ENCODE data around the gene COL23A1.

Gene COL23A1

DNA sequence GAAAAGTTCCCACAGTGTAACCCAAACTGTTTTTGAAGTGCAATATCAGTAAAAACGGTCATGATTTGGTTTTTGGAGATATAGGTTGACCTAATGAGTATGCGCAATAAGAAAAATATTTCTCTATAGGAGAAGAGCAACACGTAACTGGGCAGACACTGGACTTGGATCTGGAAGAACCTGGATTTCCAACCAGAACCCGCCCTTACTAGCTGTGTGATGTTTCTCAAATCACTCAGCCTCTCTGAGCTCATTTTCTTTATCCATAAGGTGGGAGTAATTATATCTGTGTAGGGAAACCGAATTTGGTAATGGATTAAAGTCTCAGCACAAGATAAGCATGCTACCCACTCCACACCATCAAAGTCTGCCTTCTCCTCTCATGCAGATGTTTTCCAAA lies 169.1 kb downstream of the COL23A1 start:
- in situ Hi-C loops (cut with MboI; ENCODE audit: low pct_unique_long_range_greater_than_20kb, low sequenced_read_pairs), result no loop called here
- no peak for DNase-seq

DNA sequence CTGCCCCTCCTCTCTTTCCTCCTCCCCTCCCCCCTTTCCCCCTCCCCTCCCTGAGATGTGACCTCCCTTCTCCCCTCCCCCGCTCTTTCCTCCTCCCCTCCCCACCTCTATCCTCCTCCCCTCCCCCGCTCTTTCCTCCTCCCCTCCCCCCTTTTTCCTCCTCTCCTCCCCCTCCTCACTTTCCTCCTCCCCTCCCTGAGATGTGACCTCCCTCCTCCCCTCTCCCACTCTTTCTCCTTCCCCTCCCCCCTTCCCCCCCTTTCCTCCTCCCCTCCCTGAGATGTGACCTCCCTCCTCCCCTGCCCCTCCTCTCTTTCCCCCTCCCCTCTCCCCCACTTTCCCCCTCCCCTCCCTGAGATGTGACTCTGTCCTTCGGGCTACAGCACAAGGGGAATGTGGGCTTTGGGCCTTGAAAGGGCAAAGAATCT lies 169.8 kb downstream of the COL23A1 start:
- DNase-seq, result no peak
- in situ Hi-C loops (cut with MboI; ENCODE audit: low pct_unique_long_range_greater_than_20kb, low sequenced_read_pairs), result no loop called here

DNA sequence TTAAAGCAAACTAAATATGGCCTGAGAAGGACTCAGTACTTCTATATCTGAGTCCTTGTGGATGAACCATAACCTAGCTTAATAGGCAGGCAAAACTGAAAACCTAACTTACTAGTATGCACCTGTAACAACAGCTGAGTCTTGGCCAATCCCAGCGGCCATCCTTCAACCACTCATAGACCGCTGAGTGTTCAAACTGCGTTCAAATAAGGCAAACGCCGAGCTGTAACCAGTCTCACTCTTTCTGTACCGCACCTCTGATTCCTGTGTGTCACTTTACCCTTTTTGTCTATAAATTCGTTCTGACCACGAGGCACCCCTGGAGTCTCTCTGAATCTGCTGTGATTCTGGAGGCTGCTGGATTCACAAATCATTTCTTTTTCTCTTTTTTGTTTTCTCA lies 170.5 kb downstream of the COL23A1 start:
- in situ Hi-C loops (cut with MboI; ENCODE audit: low pct_unique_long_range_greater_than_20kb, low sequenced_read_pairs), result no loop called here
- no peak for DNase-seq

DNA sequence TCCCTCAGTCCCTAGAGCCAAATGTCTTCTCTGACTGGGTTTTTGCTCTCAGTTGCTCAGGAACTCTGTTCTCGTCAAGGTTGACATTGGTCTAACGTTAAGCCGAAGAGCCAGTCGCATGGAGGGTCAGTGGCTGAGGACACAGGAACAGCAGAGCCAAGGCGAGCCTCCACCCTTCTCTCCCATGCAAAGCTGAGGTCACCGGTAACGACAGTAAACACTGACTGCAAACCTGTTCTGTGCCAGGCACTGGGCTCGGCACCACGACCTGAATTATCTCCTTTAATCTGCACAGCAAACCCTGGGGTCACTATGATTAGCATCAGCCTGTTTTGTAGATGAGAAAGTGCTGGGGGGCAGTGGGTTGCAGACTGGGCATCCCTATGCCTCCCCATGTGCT lies 171.0 kb downstream of the COL23A1 start:
- in situ Hi-C loops (cut with MboI; ENCODE audit: low pct_unique_long_range_greater_than_20kb, low sequenced_read_pairs), result no loop called here
- no peak for DNase-seq

DNA sequence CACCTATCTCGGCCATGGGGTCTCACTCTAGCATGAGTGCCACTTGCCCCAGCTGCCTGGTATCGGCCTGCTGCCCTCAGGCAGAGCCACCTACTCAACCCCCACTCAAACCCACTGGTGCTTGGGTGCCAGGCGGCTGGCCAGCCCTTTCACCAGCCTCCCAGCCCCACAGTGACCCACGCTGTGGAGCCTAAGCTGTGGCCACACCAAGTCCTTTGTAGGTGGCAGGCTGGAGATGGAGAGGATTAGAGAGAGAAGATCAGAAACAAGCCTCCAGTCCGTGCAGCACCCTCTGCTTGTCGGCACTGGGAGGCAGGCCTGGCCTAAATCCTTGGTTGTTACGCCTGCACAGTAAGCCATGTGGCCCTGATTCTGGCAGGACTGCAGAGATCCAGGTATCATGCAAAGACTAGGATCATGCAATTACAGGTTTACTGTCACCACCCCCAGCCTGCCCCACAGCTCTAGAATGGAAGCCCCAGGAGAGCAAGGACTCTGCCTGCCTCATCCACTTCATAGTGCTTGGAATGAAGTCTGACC lies 171.7 kb downstream of the COL23A1 start:
- in situ Hi-C loops (cut with MboI; ENCODE audit: low pct_unique_long_range_greater_than_20kb, low sequenced_read_pairs), result no loop called here
- DNase-seq, result no peak

DNA sequence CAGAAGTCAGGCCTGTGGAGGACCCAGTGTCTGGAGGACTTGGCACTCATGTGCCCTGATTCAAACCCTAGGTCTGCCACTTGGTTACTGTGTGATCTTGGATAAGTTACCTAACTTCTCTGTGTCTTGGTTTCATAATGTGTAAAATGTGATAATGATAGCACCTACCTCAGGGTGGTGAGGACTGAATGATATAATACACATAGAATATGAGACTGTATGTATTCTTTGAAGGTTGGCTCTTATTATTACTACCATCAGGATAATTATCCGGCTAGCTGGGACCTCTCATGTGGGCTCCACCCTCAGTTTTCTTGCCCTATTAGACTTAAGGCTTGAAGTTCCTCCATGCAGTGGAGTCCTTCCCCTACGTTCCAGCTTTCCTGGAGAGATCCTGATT lies 172.2 kb downstream of the COL23A1 start:
- in situ Hi-C loops (cut with MboI; ENCODE audit: low pct_unique_long_range_greater_than_20kb, low sequenced_read_pairs), result no loop called here
- DNase-seq, result no peak

DNA sequence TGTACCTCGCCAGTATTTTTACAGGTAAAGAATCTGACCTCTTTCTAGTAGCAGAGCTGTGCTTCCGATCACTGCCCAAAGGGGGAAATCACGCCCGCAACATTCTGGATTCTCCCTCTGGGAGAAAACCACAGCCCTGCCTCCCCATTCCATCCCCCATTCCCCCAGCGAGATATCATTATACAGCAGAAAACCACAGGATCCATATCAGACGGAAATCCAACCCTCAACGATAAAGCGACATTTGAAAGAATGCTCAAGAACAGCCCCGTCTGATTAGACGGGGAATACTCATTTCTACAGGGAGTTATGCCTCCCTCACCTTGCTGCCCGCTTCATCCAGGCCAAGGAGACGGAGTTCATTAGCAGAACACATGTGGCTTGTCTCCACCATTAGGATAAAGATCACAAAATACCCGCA lies 172.8 kb downstream of the COL23A1 start:
- peak; percentile 60 for DNase-seq
- in situ Hi-C loops (cut with MboI; ENCODE audit: low pct_unique_long_range_greater_than_20kb, low sequenced_read_pairs), result no loop called here

DNA sequence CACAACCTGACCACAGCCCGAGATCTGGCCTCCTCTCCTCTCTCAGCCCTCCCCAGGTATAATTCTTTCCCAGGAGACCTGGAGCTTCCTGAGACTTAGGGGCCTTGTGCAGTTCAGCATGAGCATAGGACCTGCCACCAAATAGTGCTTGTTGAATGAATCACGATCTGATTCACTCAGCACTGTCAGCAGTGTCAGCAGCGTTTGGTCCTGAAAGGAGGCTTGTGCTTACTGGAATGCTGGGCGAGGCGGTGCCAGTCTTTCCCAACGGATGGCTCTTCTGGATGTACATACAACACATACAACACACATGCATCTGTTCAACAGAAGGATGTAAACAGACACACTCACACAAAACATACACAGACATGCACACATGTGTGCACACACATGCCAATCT lies 173.3 kb downstream of the COL23A1 start:
- no peak for DNase-seq

DNA sequence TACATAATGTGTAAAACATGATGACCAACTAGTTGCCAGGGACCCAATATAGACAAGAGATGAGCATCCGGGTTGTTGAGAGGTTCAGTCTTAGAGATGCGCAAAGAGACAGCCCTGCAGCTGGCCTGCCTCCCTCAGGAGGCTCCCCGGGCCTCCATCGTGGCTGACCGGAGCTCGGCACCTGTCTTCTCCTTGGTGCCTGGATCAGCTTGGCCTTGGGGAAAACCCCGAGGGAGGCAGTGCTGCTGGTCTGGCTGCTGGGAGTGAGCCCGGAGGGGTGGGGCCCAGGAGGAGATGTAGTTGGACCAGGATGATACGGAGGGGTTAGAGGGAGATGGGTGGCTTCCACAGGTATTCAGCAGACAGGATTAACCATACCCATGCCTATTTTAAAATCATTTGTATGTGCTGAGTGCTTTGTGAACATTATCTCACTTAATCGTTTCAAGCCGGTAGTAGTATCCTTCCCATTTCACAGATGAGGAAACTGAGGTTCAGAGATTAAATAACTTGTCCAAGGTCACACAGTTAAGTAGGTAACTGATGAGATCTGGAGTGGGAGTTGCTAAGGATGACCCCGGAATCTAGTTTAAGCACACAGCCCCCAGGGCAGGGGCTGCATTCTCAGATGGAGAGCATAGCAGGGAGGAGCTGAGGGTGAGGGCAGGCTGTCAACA lies 173.8 kb downstream of the COL23A1 start:
- in situ Hi-C loops (cut with MboI; ENCODE audit: low pct_unique_long_range_greater_than_20kb, low sequenced_read_pairs), result no loop called here
- DNase-seq, result no peak

More for the DNA sequence above, 173.3 kb downstream of the COL23A1 start:
- in situ Hi-C loops (cut with MboI; ENCODE audit: low pct_unique_long_range_greater_than_20kb, low sequenced_read_pairs), result no loop called here

DNA sequence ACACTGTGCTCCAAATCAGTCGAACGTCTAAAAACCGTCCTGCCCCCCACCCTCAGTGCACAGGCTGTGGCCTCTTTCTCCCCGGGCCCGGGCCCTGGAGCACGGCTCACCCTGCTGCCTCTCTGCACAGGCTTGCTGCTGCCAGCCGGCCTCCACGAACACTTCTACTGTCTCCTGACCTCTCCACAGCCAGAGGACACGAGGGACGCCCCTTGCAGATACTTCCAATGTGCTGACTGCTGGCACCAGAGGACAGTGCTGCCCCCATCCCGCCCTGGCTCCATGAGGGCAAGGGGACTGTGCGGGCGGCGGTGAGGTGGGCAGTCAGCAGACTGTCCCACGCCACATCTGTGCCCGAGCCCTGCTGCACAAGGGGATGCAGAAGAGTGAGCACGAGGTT lies 174.8 kb downstream of the COL23A1 start:
- DNase-seq, result no peak
- in situ Hi-C loops (cut with MboI; ENCODE audit: low pct_unique_long_range_greater_than_20kb, low sequenced_read_pairs), result no loop called here

DNA sequence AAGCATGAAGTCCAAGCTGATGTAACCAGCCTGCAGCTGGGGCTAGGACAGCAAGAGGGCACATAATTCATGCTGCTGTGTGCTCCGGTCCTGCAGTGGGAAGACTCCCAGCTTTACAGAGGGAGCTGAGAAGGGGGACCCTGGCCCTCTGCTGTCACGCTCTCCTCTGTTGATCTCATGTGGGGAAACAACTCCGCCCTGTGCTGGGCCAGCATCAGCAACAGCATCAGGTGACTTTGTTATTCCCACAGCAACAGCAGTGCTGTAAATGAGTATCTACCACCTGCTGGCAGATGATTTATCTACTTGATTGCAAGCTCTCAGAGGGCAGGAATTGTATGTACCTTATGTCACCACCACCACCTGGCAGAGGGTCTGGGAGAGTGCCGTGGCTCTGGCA lies 176.2 kb downstream of the COL23A1 start:
- DNase-seq, result no peak
- in situ Hi-C loops (cut with MboI; ENCODE audit: low pct_unique_long_range_greater_than_20kb, low sequenced_read_pairs), result no loop called here

DNA sequence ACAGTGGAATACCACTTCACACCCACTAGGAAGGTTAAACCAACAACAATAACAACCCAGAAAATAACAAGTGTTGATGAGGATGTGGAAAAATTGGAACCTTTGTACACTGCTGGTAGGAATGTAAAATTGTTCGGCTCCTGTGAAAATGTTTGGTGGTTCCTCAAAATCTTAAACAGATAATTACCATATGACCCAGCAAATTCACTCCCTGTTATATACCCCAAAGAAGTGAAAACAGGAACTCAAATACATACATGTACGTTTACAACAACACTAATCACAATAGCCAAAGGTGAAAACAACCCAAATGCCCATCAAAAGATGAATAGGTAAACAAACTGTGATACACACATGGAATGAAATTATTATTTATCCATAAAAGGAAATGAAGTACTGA lies 179.1 kb downstream of the COL23A1 start:
- in situ Hi-C loops (cut with MboI; ENCODE audit: low pct_unique_long_range_greater_than_20kb, low sequenced_read_pairs), result no loop called here
- no peak for DNase-seq

DNA sequence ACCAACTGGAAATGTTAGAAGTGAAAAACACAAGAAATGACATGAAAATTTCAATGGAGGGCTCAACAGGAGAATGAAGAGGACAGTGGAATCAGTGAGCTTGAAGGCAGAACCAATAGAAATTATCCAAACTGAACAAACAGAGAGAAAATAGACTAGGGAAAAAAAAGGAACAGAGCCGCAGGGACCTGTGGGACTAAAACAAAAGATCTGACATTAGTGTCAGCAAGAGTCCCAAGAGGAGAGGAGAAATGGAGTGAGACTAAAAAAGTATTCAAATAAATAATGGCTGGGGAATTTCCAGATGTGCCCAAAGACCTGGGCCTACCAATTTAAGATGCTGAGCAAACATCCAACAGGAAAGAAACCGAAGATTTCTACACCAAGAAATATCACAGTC lies 182.5 kb downstream of the COL23A1 start:
- DNase-seq, result no peak
- in situ Hi-C loops (cut with MboI; ENCODE audit: low pct_unique_long_range_greater_than_20kb, low sequenced_read_pairs), result no loop called here

DNA sequence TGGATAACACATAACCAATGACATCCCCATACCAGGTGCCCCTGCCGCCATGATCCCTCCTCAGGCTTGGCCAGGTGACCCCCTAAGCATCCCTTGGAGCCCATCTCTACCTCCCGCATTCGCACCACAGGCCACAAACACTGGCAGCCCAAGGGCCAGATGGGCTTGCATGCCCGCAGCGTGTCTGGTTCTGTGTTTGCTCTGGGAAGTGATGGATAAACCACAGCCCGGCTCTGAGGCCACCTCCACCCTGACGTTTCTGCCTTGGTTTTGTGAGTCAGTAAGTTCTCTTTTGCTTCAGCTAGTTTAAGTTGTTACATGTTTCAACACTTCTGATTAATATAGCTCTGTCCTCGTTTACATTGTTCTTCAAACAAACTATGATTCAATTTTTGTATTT lies 185.2 kb downstream of the COL23A1 start:
- DNase-seq, result no peak
- in situ Hi-C loops (cut with MboI; ENCODE audit: low pct_unique_long_range_greater_than_20kb, low sequenced_read_pairs), result no loop called here

DNA sequence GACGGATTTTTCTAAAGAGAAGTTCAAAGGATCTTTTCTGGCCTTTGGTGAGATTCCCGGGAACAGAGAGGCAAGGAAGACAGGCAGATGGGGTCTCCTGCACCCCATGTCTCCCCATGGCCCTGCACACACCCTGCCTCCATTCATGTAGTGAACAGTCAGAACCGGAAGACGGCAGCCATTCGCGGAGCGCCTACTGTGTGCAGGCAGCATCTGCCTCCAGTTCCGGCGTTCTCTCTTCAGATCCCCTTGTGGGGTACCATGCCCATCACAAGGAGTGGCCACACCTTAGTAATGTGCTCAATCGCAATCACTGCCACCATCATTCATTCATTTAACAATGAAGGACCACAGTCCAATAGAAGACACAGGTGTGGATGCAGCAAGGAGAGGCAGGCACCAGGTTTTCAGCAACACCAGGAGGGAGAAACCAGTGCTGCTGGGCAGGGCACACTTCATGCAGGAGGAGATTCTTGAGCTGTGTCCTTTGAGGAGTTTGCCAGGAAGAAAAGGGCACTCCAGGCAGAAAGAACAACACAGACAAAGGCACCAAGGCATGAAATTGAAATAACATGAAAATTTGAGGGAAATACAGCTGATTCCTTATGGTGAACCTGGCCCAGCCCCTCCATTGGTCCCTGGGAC lies 186.1 kb downstream of the COL23A1 start:
- DNase-seq, result no peak
- in situ Hi-C loops (cut with MboI; ENCODE audit: low pct_unique_long_range_greater_than_20kb, low sequenced_read_pairs), result no loop called here

DNA sequence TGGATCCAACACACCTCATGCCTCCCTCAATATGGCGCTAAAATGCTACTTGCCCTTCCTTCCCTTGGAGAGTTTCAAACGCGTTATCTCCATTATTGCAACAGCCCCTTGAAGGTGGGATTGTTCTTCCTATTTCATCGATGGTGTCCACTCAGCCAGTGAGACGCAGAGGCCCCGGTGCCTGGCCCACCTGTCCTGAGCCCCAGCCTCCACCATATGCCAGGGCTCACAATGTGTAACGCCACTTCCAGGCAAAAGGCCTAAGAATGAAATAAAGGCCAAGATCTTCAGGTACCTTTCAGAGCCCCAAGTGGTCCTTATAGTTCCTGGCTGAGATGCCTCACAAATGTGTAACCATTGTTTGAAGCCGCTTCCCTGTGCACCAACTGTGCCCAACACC lies 186.8 kb downstream of the COL23A1 start:
- no peak for DNase-seq
- in situ Hi-C loops (cut with MboI; ENCODE audit: low pct_unique_long_range_greater_than_20kb, low sequenced_read_pairs), result no loop called here

DNA sequence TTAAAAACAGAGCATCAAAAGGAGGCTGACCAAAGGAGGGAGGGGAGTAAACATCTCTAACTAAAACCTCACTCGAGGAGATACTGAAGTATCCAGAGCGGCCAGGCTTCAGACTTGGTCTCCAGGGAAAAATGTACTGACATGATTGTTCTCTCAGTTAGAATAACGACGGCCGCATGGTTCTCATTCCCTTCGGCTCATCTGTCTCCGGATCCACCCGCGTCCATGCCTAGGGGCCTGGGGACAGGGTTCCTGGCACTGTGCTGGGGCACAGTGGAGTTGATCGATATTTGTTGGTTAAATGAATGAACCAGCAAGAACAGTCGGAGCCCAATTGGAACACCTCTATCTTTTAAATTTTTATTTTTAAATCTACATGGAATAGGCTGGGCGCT lies 190.5 kb downstream of the COL23A1 start:
- in situ Hi-C loops (cut with MboI; ENCODE audit: low pct_unique_long_range_greater_than_20kb, low sequenced_read_pairs), result no loop called here
- no peak for DNase-seq

DNA sequence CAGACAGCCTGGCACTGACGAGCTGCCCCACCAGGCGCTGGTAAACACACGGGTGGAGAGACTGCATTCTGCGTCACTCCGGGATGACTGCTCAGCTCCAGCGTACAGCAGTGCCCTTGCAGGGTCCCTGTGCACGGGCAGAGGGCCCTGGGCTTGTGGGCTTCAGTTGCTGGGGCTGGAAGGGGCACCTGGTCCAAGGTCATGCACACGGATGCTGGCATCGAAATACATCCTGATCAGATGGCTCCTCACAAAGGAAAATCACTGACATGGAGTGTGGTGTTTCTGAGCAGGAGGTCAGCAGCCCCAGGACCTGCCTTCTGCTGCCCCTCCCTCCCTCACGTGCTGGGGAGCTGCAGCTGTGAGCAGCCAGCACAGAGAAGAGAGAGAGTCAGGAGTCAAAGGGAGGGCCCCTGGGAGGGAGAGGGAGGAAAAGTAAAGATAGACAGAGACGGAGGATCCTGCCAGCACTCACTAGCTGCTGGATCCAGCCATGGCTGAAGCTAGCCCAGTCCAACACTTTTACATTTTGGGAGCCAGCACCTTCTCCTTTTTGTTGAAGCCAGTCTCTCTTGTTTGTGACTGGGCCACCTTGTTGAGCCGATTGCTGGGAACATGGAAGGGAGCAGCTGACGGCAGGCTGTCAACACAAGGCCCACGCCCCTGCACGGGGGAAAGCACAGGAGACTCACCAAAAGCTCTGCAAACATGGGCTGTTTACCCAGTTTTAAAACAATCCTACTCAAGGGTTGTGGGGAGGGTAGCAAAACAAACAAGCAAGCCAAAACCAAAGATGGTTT lies 191.1 kb downstream of the COL23A1 start:
- in situ Hi-C loops (cut with MboI; ENCODE audit: low pct_unique_long_range_greater_than_20kb, low sequenced_read_pairs), result no loop called here

DNA sequence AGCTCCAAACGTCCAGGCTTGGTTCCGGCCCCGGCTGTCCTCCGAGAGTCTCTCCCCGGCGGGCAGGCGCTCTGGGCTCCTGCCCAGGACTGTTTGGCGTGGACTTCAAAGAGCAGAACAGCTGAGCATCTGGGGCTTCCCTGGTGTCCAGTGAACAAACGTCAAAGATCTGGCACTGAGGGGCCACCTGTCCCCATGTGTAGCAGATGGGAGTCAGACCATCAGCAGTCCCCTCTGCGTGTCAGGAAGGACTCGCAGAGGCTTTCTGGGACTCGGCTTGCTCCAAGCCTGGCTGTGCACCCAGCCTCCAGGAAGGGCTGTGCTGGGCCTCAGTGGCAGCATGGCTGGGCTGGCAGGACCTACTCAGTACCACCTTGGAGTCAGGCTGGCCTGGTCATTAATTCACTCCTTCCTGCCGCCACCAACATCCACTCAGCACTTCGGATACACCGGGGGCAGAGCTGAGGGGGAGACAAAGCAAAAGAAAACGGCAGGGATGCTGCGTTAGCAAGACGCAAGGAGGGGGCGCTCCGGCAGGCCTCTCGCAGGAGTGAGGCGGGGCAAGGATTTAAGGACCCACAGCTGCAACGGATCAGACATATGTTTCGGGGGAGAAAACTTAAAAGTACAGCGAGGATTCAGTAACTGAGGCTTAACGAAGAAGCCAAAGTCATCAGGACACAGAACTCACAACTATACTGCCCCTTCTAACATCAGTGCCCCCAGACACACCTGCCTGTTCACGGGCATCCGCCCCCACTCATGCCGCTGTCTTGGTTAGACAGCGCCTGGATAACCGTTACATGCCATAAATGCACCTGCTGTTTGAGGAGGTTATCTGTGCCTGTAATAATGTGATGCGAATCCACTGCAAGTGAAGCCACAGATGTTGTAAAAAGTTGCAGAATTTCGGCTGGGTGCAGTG lies 193.1 kb downstream of the COL23A1 start:
- in situ Hi-C loops (cut with MboI; ENCODE audit: low pct_unique_long_range_greater_than_20kb, low sequenced_read_pairs), result no loop called here

More for the DNA sequence above, 191.1 kb downstream of the COL23A1 start:
- DNase-seq, result no peak

More for the DNA sequence above, 193.1 kb downstream of the COL23A1 start:
- DNase-seq, result no peak

Data from KBM-7 (cell line).